Measurements from ENCODE around the gene NMBR.

- no peak for TF ChIP-seq EZH2 (IDR thresholded peaks at IDR 0.05; ENCODE audit: insufficient read depth, poor library complexity, severe bottlenecking)
- TF ChIP-seq EZH2phosphoT487 (IDR thresholded peaks at IDR 0.05; ENCODE audit: insufficient read depth, low read depth) = no peak
Observed at GRCh38 chr6:142167071-142167470, 20.1 kb upstream of the NMBR start.
